ENCODE results near the gene DKC1.

Gene DKC1

GRCh38 chrX:154762537-154763296 lies at the start of gene DKC1:
Gene DKC1 (plus strand): TSS chrX:154762864. CDS start chrX:154762966, 102 bp downstream.
- DNase-seq (ENCODE audit: low spot score) (peak; percentile 91), ATAC-seq (ENCODE audit: low read depth) (peak; percentile 87)
- TF ChIP-seq, protein P1, sequence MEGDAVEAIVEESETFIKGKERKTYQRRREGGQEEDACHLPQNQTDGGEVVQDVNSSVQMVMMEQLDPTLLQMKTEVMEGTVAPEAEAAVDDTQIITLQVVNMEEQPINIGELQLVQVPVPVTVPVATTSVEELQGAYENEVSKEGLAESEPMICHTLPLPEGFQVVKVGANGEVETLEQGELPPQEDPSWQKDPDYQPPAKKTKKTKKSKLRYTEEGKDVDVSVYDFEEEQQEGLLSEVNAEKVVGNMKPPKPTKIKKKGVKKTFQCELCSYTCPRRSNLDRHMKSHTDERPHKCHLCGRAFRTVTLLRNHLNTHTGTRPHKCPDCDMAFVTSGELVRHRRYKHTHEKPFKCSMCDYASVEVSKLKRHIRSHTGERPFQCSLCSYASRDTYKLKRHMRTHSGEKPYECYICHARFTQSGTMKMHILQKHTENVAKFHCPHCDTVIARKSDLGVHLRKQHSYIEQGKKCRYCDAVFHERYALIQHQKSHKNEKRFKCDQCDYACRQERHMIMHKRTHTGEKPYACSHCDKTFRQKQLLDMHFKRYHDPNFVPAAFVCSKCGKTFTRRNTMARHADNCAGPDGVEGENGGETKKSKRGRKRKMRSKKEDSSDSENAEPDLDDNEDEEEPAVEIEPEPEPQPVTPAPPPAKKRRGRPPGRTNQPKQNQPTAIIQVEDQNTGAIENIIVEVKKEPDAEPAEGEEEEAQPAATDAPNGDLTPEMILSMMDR (IDR thresholded peaks at IDR 0.05; ENCODE audit: poor library complexity, severe bottlenecking) = no peak
- Histone ChIP-seq H3K4me3 (ENCODE audit: severe bottlenecking) (peak within 1 kb of the TSS; percentile 62), H3K36me3 (ENCODE audit: low read depth) (peaks cover 34% of the 10 kb centered on the region), H3K27ac (ENCODE audit: poor library complexity, severe bottlenecking) (peak within 1 kb of the TSS; percentile 65), H3K4me1 (ENCODE audit: insufficient read depth, poor library complexity, severe bottlenecking) (peaks cover 3% of the 10 kb centered on the region), H3K9me3 (ENCODE audit: severe bottlenecking) (no peaks in the 10 kb centered on the region), H3K27me3 (ENCODE audit: insufficient read depth, poor library complexity, severe bottlenecking) (no peaks in the 10 kb centered on the region)

DNA sequence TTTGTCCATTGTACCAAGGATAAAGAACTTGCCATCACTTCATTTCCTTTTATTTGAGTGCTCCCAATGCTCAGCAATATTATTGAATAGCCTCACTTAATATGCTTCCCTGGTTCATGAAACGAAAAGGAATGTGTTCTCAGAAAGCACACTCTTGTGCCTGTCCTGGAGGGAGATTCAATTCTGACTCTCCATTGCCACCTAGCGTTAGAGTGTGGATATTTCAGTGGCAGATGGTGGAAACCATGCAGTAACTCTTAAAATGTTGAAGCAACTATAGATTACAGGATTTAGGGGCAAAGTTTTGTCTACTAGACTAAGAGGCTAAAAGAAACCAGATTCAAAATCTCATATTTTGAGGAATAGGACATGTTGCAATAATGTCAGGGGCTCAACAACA lies 47.7 kb upstream of the DKC1 start:
- no peak overlapping the region for H3K4me3 ChIP-seq (ENCODE audit: severe bottlenecking)
- TF ChIP-seq, protein P1 (IDR thresholded peaks at IDR 0.05; ENCODE audit: poor library complexity, severe bottlenecking) = peak; percentile 69
- no peaks in the 10 kb centered on the region for H3K27me3 ChIP-seq (ENCODE audit: insufficient read depth, poor library complexity, severe bottlenecking)
- no peaks in the 10 kb centered on the region for H3K36me3 ChIP-seq (ENCODE audit: low read depth)
- H3K4me1 ChIP-seq (ENCODE audit: insufficient read depth, poor library complexity, severe bottlenecking) = peaks cover 14% of the 10 kb centered on the region
- H3K9me3 ChIP-seq (ENCODE audit: severe bottlenecking) = no peaks in the 10 kb centered on the region
- no peak overlapping the region for H3K27ac ChIP-seq (ENCODE audit: poor library complexity, severe bottlenecking)
- DNase-seq (ENCODE audit: low spot score) (no peak), ATAC-seq (ENCODE audit: low read depth) (peak; percentile 37; the same call in 2 of the 3 replicates)

DNA sequence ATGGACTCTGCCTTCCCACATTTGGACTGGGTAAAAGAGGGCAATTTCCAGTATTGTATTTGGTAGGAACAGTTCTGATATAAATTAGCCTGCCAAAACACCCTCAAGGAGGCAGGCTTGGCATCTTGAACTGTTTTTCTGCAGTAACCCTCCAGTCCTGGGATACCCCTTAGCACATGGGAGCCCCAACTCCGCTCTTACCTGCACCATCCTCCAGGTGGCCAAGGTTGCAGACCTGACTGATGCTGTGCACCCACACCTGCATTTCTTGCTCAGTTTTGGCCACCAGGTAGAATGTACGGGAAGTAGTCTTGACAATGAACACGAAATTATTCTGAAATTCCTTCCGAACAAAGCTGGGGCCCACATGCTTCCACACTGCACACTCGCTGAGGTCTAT lies 46.8 kb upstream of the DKC1 start:
- peaks cover 16% of the 10 kb centered on the region for H3K4me1 ChIP-seq (ENCODE audit: insufficient read depth, poor library complexity, severe bottlenecking)
- no peaks in the 10 kb centered on the region for H3K36me3 ChIP-seq (ENCODE audit: low read depth)
- DNase-seq (ENCODE audit: low spot score) = no peak
- no peaks in the 10 kb centered on the region for H3K27me3 ChIP-seq (ENCODE audit: insufficient read depth, poor library complexity, severe bottlenecking)
- no peak overlapping the region for H3K4me3 ChIP-seq (ENCODE audit: severe bottlenecking)
- H3K9me3 ChIP-seq (ENCODE audit: severe bottlenecking) = no peaks in the 10 kb centered on the region
- no peak overlapping the region for H3K27ac ChIP-seq (ENCODE audit: poor library complexity, severe bottlenecking)
- ATAC-seq (ENCODE audit: low read depth) = no peak
- TF ChIP-seq, protein P1 (IDR thresholded peaks at IDR 0.05; ENCODE audit: poor library complexity, severe bottlenecking) = no peak

DNA sequence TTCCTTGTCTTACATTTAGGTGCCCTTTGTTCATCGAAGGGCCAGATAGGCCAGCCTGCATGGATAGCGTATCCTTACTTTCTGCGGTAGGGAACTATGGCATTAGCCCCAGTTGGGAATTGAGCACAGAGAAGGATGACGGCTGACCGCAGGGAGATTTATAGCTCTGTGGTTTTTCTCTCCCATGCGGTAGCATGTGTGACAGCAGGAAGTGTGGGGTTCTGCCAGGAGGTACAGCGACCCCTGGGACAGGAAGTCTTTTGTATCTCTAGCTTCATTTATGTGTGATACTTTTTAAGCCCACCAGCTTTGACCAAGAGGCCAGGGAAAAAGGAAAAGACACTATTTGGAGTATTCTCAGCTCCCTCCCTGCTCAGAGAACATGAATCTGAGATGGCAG lies 44.8 kb upstream of the DKC1 start:
- ATAC-seq (ENCODE audit: low read depth) (no peak), DNase-seq (ENCODE audit: low spot score) (no peak)
- Histone ChIP-seq H3K4me3 (ENCODE audit: severe bottlenecking) (no peak overlapping the region), H3K36me3 (ENCODE audit: low read depth) (no peaks in the 10 kb centered on the region), H3K27ac (ENCODE audit: poor library complexity, severe bottlenecking) (no peak overlapping the region), H3K27me3 (ENCODE audit: insufficient read depth, poor library complexity, severe bottlenecking) (no peaks in the 10 kb centered on the region), H3K9me3 (ENCODE audit: severe bottlenecking) (no peaks in the 10 kb centered on the region), H3K4me1 (ENCODE audit: insufficient read depth, poor library complexity, severe bottlenecking) (peaks cover 12% of the 10 kb centered on the region)
- TF ChIP-seq, protein P1 (IDR thresholded peaks at IDR 0.05; ENCODE audit: poor library complexity, severe bottlenecking) = no peak

DNA sequence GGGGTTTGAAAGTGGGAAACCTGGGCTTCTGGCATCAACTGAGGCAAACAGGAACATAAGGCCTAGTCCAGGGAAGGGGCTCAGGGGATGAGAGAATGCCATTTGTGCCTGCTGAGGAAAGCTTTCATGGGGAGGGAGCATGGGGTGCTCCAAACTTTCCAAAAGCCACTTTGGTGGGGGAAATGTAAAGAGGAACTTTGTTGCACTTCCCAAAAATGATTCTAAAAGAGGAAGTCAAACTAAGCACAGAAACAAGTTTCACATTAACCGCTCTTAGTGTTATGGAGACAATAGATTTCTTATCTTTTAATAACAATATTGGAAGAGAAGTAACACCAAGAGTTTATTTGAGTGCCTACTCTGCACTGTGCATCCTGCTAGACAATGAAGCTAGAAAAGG lies 44.0 kb upstream of the DKC1 start:
- TF ChIP-seq, protein P1 (IDR thresholded peaks at IDR 0.05; ENCODE audit: poor library complexity, severe bottlenecking) = no peak
- peaks cover 12% of the 10 kb centered on the region for H3K4me1 ChIP-seq (ENCODE audit: insufficient read depth, poor library complexity, severe bottlenecking)
- H3K27me3 ChIP-seq (ENCODE audit: insufficient read depth, poor library complexity, severe bottlenecking) = no peaks in the 10 kb centered on the region
- DNase-seq (ENCODE audit: low spot score) (no peak), ATAC-seq (ENCODE audit: low read depth) (no peak)
- no peak overlapping the region for H3K4me3 ChIP-seq (ENCODE audit: severe bottlenecking)
- no peaks in the 10 kb centered on the region for H3K9me3 ChIP-seq (ENCODE audit: severe bottlenecking)
- H3K27ac ChIP-seq (ENCODE audit: poor library complexity, severe bottlenecking) = peak overlapping the region; percentile 78
- H3K36me3 ChIP-seq (ENCODE audit: low read depth) = no peaks in the 10 kb centered on the region
